ENCODE data around the gene CAP1. TPM values are rescaled to one million over a fixed set of nuclear protein-coding genes. Genes with fewer than 3 reads are reported as not detected.

Gene CAP1
- polyA plus RNA-seq, 1 of the 3 experiments (the other 2 are of a cell fraction): 244 TPM

DNA sequence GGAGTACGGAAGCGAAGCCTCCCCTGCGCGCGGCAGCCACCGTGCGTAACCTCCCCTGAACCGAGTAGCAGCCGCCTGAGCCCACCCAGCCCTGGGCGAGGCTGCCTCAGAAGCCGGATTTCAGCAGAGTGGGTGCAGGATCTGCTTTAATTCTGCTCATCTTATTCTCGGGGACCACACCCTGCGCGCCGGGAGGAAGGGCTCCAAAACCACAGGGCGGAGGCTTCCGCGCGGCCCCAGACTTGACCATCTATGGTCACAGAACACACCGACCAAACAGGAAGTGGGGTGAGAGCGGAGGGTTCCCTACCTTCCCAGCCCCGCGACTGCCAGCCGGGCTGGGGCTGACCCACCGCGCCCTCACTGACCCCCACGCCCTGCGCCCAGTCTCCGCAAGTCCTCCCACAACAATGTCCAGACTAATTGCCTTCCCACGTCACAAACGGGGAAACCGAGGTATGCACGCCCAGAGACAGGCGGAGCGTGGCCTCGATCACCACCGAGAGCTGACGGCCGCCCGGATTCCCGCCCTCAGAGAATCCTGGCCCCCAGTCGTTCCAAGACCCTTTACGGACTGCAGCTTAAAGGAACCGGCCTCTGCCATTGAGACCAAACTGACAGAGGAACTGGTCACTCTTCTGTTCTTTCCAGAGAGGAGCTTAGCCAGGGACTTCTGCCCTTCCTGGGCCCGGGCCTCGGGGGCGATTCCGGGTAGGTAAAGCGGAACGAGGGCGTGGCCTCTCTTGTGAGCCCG lies 595 bp upstream of the CAP1 start (continued):
- TF ChIP-seq, protein P1, sequence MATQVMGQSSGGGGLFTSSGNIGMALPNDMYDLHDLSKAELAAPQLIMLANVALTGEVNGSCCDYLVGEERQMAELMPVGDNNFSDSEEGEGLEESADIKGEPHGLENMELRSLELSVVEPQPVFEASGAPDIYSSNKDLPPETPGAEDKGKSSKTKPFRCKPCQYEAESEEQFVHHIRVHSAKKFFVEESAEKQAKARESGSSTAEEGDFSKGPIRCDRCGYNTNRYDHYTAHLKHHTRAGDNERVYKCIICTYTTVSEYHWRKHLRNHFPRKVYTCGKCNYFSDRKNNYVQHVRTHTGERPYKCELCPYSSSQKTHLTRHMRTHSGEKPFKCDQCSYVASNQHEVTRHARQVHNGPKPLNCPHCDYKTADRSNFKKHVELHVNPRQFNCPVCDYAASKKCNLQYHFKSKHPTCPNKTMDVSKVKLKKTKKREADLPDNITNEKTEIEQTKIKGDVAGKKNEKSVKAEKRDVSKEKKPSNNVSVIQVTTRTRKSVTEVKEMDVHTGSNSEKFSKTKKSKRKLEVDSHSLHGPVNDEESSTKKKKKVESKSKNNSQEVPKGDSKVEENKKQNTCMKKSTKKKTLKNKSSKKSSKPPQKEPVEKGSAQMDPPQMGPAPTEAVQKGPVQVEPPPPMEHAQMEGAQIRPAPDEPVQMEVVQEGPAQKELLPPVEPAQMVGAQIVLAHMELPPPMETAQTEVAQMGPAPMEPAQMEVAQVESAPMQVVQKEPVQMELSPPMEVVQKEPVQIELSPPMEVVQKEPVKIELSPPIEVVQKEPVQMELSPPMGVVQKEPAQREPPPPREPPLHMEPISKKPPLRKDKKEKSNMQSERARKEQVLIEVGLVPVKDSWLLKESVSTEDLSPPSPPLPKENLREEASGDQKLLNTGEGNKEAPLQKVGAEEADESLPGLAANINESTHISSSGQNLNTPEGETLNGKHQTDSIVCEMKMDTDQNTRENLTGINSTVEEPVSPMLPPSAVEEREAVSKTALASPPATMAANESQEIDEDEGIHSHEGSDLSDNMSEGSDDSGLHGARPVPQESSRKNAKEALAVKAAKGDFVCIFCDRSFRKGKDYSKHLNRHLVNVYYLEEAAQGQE (IDR thresholded peaks at IDR 0.05; ENCODE audit: low read depth, low read length): 0 out of 2 replicates have a peak, but pooled peaks have one; percentile 6
- TF ChIP-seq, protein P2, sequence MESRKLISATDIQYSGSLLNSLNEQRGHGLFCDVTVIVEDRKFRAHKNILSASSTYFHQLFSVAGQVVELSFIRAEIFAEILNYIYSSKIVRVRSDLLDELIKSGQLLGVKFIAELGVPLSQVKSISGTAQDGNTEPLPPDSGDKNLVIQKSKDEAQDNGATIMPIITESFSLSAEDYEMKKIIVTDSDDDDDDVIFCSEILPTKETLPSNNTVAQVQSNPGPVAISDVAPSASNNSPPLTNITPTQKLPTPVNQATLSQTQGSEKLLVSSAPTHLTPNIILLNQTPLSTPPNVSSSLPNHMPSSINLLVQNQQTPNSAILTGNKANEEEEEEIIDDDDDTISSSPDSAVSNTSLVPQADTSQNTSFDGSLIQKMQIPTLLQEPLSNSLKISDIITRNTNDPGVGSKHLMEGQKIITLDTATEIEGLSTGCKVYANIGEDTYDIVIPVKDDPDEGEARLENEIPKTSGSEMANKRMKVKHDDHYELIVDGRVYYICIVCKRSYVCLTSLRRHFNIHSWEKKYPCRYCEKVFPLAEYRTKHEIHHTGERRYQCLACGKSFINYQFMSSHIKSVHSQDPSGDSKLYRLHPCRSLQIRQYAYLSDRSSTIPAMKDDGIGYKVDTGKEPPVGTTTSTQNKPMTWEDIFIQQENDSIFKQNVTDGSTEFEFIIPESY (IDR thresholded peaks at IDR 0.05; ENCODE audit: borderline replicate concordance, low read depth): 0 out of 2 replicates have a peak, but pooled peaks have one; percentile 12
- TF ChIP-seq ELF1 (IDR thresholded peaks at IDR 0.05): peak; percentile 60; the same call in 1 of the 2 replicates

DNA sequence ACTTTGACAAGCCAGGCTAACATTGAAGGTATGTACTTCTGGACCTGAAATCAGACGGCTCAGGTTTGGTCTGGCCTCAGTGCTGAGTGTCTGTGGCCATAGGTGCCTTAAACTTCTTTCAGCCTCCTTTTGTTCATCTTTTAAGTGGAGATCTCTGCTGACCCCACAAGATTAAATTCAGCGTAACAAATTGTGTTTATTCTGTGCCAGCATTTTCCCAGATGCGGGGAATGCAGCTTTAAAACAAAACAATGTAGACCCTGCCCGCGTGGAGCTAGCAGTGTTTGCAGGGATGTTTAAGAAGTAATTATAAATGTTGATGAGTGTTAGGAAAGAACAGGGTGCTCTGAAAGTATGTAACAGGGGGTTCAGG lies 923 bp downstream of the CAP1 start:
- TF ChIP-seq EZH2phosphoT487 (IDR thresholded peaks at IDR 0.05; ENCODE audit: borderline replicate concordance, low read depth): no peak
- no peak for TF ChIP-seq FOSL2 (IDR thresholded peaks at IDR 0.05; ENCODE audit: borderline replicate concordance, low read depth)
- TF ChIP-seq, protein P3, sequence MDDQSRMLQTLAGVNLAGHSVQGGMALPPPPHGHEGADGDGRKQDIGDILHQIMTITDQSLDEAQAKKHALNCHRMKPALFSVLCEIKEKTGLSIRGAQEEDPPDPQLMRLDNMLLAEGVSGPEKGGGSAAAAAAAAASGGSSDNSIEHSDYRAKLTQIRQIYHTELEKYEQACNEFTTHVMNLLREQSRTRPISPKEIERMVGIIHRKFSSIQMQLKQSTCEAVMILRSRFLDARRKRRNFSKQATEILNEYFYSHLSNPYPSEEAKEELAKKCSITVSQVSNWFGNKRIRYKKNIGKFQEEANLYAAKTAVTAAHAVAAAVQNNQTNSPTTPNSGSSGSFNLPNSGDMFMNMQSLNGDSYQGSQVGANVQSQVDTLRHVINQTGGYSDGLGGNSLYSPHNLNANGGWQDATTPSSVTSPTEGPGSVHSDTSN (IDR thresholded peaks at IDR 0.05): no peak
- TF ChIP-seq, protein P4, sequence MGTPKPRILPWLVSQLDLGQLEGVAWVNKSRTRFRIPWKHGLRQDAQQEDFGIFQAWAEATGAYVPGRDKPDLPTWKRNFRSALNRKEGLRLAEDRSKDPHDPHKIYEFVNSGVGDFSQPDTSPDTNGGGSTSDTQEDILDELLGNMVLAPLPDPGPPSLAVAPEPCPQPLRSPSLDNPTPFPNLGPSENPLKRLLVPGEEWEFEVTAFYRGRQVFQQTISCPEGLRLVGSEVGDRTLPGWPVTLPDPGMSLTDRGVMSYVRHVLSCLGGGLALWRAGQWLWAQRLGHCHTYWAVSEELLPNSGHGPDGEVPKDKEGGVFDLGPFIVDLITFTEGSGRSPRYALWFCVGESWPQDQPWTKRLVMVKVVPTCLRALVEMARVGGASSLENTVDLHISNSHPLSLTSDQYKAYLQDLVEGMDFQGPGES (IDR thresholded peaks at IDR 0.05; ENCODE audit: low read depth, low read length): no peak
- TF ChIP-seq EP300 (IDR thresholded peaks at IDR 0.05; ENCODE audit: borderline replicate concordance in 1 of 2, low read depth in 1 of 2, low read length in 1 of 2): no peak
- TF ChIP-seq, protein P5, sequence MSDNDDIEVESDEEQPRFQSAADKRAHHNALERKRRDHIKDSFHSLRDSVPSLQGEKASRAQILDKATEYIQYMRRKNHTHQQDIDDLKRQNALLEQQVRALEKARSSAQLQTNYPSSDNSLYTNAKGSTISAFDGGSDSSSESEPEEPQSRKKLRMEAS (IDR thresholded peaks at IDR 0.05; ENCODE audit: low read depth): no peak
- TF ChIP-seq TEAD4 (IDR thresholded peaks at IDR 0.05; ENCODE audit: borderline replicate concordance, insufficient read depth): no peak
- no peak for TF ChIP-seq RXRA (IDR thresholded peaks at IDR 0.05; ENCODE audit: borderline replicate concordance, low read depth)
- no peak for TF ChIP-seq TAF1 (IDR thresholded peaks at IDR 0.05; ENCODE audit: borderline replicate concordance, low read depth, low read length)
- no peak for TF ChIP-seq POLR2AphosphoS5 (IDR thresholded peaks at IDR 0.05; ENCODE audit: low read depth, low read length)
- no peak for TF ChIP-seq MXI1 (IDR thresholded peaks at IDR 0.05; ENCODE audit: low read depth, low read length)
- TF ChIP-seq, protein P6, sequence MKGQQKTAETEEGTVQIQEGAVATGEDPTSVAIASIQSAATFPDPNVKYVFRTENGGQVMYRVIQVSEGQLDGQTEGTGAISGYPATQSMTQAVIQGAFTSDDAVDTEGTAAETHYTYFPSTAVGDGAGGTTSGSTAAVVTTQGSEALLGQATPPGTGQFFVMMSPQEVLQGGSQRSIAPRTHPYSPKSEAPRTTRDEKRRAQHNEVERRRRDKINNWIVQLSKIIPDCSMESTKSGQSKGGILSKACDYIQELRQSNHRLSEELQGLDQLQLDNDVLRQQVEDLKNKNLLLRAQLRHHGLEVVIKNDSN (IDR thresholded peaks at IDR 0.05; ENCODE audit: borderline replicate concordance, low read depth): no peak
- no peak overlapping the region for H2AFZ ChIP-seq (ENCODE audit: low read depth)
- H3K4me1 ChIP-seq (ENCODE audit: control insufficient read depth in 1 of 2, insufficient read depth in 2 of 2, low read depth in 1 of 2, low read length in 1 of 2): peaks cover 25% of the 10 kb centered on the region in 2 experiments
- peaks cover 55% of the 10 kb centered on the region for H4K20me1 ChIP-seq (ENCODE audit: insufficient read depth)
- no peaks in the 10 kb centered on the region for H3K9me3 ChIP-seq
- no peaks in the 10 kb centered on the region for H3K9me2 ChIP-seq
- peaks cover 8 to 22% of the 10 kb centered on the region in 2 experiments for H3K36me3 ChIP-seq (replicated peaks in 1 of 2; ENCODE audit: control insufficient read depth in 1 of 2, insufficient read depth in 2 of 2, low read length in 1 of 2)
- peak overlapping the region; percentile 99 for H3K4me2 ChIP-seq
- ChIA-PET POLR2A (no interaction called here), CTCF (interaction anchor here (1.1 to 2.0 kb wide), 3 partner anchors 9 to 273 kb away, joined by 4 to 10 read pairs (median 4); no protein-coding TSS in a partner anchor)
- H3K79me2 ChIP-seq (ENCODE audit: insufficient read depth): peaks cover 63% of the 10 kb centered on the region
- H3K27ac ChIP-seq (ENCODE audit: low read depth in 2 of 2, low read length in 1 of 2): peak overlapping the region; percentile 74 to 83; a peak in 2 of 4 replicates
- peak overlapping the region; percentile 97 to 98 for H3K4me3 ChIP-seq (ENCODE audit: low read depth in 2 of 2, low read length in 1 of 2)
- no peaks in the 10 kb centered on the region for H3K27me3 ChIP-seq (ENCODE audit: insufficient read depth)
- 10% methylated on average over 5 of the region's 5 CpGs for WGBS (ENCODE audit: low lambda C conversion rate)
- no peak for DNase-seq
- H3F3A ChIP-seq (replicated peaks; ENCODE audit: insufficient read depth): peaks cover 14% of the 10 kb centered on the region
- H3K9ac ChIP-seq: peak overlapping the region; percentile 94

Measured in SK-N-SH (cell line).